ENCODE data around the gene ABHD10.
A peak's percentile ranks its signal among the peaks of the same experiment; 100 is the strongest.

GRCh38 chr3:111978583-111979433 is at the start of gene ABHD10:
- TF ChIP-seq, protein P1, sequence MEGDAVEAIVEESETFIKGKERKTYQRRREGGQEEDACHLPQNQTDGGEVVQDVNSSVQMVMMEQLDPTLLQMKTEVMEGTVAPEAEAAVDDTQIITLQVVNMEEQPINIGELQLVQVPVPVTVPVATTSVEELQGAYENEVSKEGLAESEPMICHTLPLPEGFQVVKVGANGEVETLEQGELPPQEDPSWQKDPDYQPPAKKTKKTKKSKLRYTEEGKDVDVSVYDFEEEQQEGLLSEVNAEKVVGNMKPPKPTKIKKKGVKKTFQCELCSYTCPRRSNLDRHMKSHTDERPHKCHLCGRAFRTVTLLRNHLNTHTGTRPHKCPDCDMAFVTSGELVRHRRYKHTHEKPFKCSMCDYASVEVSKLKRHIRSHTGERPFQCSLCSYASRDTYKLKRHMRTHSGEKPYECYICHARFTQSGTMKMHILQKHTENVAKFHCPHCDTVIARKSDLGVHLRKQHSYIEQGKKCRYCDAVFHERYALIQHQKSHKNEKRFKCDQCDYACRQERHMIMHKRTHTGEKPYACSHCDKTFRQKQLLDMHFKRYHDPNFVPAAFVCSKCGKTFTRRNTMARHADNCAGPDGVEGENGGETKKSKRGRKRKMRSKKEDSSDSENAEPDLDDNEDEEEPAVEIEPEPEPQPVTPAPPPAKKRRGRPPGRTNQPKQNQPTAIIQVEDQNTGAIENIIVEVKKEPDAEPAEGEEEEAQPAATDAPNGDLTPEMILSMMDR (IDR thresholded peaks at IDR 0.05), result no peak
- peak; percentile 84 to 97 (median 96) for TF ChIP-seq POLR2A (IDR thresholded peaks at IDR 0.05)
